Vagina (tissue), 2 donors: ENCODE data around the gene PPARD. TPM values are rescaled to one million over a fixed set of nuclear protein-coding genes. Genes with fewer than 3 reads are reported as not detected.
A peak's percentile ranks its signal among the peaks of the same experiment; 100 is the strongest.

Experiments
- DNase-seq, 2 donors: peaks; one replicate each; pipeline ENCODE4 v3.0.0-alpha.2; 2017; ENCODE audit errors: extremely low spot score in 2 of 2
- H3K27ac ChIP-seq: fragments of 200-600 bp; sonication (generic); one replicate; pipeline ENCODE4 v1.5.1; 2019
- H3K27me3 ChIP-seq: fragments of 200-600 bp; sonication (generic); one replicate; pipeline ENCODE4 v1.5.1; 2019
- H3K36me3 ChIP-seq, 2 donors: fragments of 200-600 bp; sonication (generic); one replicate each; pipeline ENCODE4 v1.5.1; 2017 to 2019
- H3K4me1 ChIP-seq: fragments of 200-600 bp; sonication (generic); one replicate; pipeline ENCODE4 v1.5.1; 2019
- H3K4me3 ChIP-seq, 2 donors: fragments of 200-600 bp; sonication (generic); 1 replicate in 1 of 2; 2 replicates in 1 of 2; pipeline ENCODE4 v1.5.1; 2016 to 2019
- H3K9me3 ChIP-seq: fragments of 200-600 bp; sonication (generic); one replicate; pipeline ENCODE4 v1.5.1; 2019
- CTCF ChIP-seq, 3 experiments: fragments of 450-650 bp in 2 of 3; fragments of 200-600 bp in 1 of 3; sonication (generic) in 1 of 3; IDR thresholded peaks; one replicate each; pipeline ENCODE4 v1.5.1; 2017 to 2019; ENCODE audit warnings: antibody characterized with exemption in 3 of 3, mild to moderate bottlenecking in 2 of 3, moderate library complexity in 2 of 3
- POLR2A ChIP-seq, 2 donors: fragments of 450-650 bp; IDR thresholded peaks; one replicate each; pipeline ENCODE4 v1.6.1; 2017; ENCODE audit warnings: antibody characterized with exemption in 2 of 2, mild to moderate bottlenecking in 2 of 2, moderate library complexity in 2 of 2
- POLR2AphosphoS5 ChIP-seq, 2 donors: sonication (generic); formaldehyde crosslinking; IDR thresholded peaks; one replicate each; pipeline ENCODE4 v1.9.0; 2017; ENCODE audit warnings: antibody characterized with exemption in 2 of 2, mild to moderate bottlenecking in 2 of 2, low read depth in 1 of 2; ENCODE audit not compliant: insufficient read depth in 1 of 2
- intact Hi-C: fragments of 100-400 bp; cut with DNase I; formaldehyde crosslinking; loops from one replicate; pipeline ENCODE4 v1.15.1; 2023
- total RNA-seq: library from RNA; depleted of rRNA; stranded (reverse); fragments of >200 nt; gene quantifications from one replicate; pipeline ENCODE4 v1.2.3, GENCODE V29; 2016

PPARD gene
- total RNA-seq, 1 donor from 2014 or later, result 21.9 TPM

DNA sequence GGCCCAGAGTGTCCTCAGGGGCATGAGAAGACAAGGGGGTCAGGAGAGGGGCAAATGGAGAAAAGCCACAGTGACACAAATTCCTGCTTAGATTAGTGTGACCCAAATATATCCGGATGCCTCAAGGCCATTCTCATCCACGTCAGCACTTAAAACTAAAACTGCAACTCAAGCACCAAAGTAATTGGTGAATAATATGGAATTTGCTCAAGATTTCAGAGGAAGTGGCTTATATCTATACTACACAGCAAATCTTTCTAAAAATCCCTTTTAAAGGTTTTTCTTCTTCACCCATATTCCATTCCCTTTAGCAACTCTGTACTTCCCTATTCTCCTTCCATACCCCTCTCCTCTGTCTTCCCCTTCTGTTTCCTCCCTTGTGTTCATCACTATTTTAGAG, 29.6 kb upstream of the PPARD start:
- DNase-seq, result no peak
- Histone ChIP-seq H3K27me3 (no peaks in the 10 kb centered on the region), H3K4me1 (peaks cover 4% of the 10 kb centered on the region), H3K4me3 (no peak overlapping the region), H3K36me3 (no peaks in the 10 kb centered on the region), H3K27ac (no peak overlapping the region), H3K9me3 (no peaks in the 10 kb centered on the region)
- intact Hi-C loops, result loop anchor here (1.0 kb wide), 1 partner anchor 21 kb away; no protein-coding TSS in a partner anchor
- TF ChIP-seq POLR2A (IDR thresholded peaks at IDR 0.05), result no peak
- TF ChIP-seq CTCF (IDR thresholded peaks at IDR 0.05), result no peak

DNA sequence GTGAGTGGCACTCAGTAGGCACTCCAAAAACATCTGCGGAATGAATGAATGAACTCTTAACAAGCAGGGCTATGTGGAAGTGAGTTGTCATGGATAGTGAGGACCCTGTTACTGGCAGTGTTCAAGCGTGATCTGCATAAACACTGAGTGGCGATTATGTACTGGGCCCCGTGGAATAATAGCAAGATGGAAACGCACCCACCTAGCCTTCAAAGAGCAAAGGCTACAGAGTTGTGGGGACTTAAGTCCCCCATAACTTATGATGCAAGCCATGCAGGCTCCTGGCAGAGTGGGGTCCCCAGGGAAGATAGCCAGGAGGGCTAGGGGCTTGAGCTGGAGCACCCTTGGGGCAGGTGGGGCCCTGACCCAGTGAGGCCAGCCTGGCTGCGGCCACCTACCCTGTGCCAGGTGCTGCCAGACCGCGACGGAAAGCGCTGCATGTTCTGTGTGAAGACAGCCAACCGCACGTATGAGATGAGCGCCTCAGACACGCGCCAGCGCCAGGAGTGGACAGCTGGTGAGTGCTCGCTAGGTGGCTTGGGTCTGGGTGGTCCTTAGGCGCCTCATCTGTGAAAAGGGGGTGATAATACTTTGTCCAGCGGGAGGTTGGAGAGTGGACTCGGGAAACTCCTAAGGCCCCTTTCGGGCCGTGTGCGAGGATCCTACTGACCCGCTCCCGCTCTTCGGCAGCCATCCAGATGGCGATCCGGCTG, 24.7 kb upstream of the PPARD start:
- Histone ChIP-seq H3K4me3 (peak overlapping the region; percentile 40 to 52), H3K27me3 (no peaks in the 10 kb centered on the region), H3K36me3 (no peaks in the 10 kb centered on the region), H3K27ac (no peak overlapping the region), H3K4me1 (peaks cover 8% of the 10 kb centered on the region), H3K9me3 (no peaks in the 10 kb centered on the region)
- TF ChIP-seq POLR2AphosphoS5 (IDR thresholded peaks at IDR 0.05; ENCODE audit: insufficient read depth in 1 of 2, low read depth in 1 of 2), result no peak
- no peak for TF ChIP-seq POLR2A (IDR thresholded peaks at IDR 0.05)
- TF ChIP-seq CTCF (IDR thresholded peaks at IDR 0.05), result no peak
- intact Hi-C loops, result no loop called here
- peak; percentile 80 to 88 for DNase-seq

- Histone ChIP-seq H3K9me3 (no peaks in the 10 kb centered on the region), H3K27ac (no peak overlapping the region), H3K36me3 (no peaks in the 10 kb centered on the region), H3K4me3 (peak overlapping the region; percentile 40 to 52), H3K4me1 (peaks cover 8% of the 10 kb centered on the region), H3K27me3 (no peaks in the 10 kb centered on the region)
- intact Hi-C loops, result no loop called here
- no peak for TF ChIP-seq CTCF (IDR thresholded peaks at IDR 0.05)
- TF ChIP-seq POLR2AphosphoS5 (IDR thresholded peaks at IDR 0.05; ENCODE audit: insufficient read depth in 1 of 2, low read depth in 1 of 2), result peak in 1 of 2 donors; percentile 37
- TF ChIP-seq POLR2A (IDR thresholded peaks at IDR 0.05), result no peak
- peak; percentile 85 to 94 for DNase-seq
These were observed 23.9 kb upstream of the PPARD start for GRCh38 chr6:35318196-35319171.

GRCh38 chr6:35319346-35320030, 22.9 kb upstream of the PPARD start:
- no peaks in the 10 kb centered on the region for H3K36me3 ChIP-seq
- no peak overlapping the region for H3K4me3 ChIP-seq
- H3K4me1 ChIP-seq, result peaks cover 8% of the 10 kb centered on the region
- no peaks in the 10 kb centered on the region for H3K9me3 ChIP-seq
- no peaks in the 10 kb centered on the region for H3K27me3 ChIP-seq
- DNase-seq, result peak; percentile 70 to 72
- no peak overlapping the region for H3K27ac ChIP-seq
- intact Hi-C loops, result no loop called here
- TF ChIP-seq POLR2A (IDR thresholded peaks at IDR 0.05) (no peak), CTCF (IDR thresholded peaks at IDR 0.05) (no peak), POLR2AphosphoS5 (IDR thresholded peaks at IDR 0.05; ENCODE audit: insufficient read depth in 1 of 2, low read depth in 1 of 2) (no peak)
